H1 (cell line): Measurements from ENCODE around the gene PLXNA3. TPM values are rescaled to one million over a fixed set of nuclear protein-coding genes. Genes with fewer than 3 reads are reported as not detected.

ENCODE experiments used
- CTCF ChIA-PET: fragments of 300-600 bp; sonication (Branson Sonifier 250); formaldehyde crosslinking; loops from one replicate; lab custom pipeline; 2021; ENCODE audit not compliant: partially characterized antibody; lab: Charles Lee
- POLR2A ChIA-PET: fragments of 300-600 bp; sonication (Branson Sonifier 250); formaldehyde crosslinking; loops from one replicate; lab custom pipeline; 2021; ENCODE audit warnings: inconsistent platforms; ENCODE audit not compliant: partially characterized antibody; lab: Charles Lee
- DNase-seq, 2 experiments: peaks; one replicate each; pipeline versions ENCODE4 v3.0.0 to v3.0.0-alpha.2; 2010 to 2022; ENCODE audit warnings: low spot score in 2 of 2, low read depth in 1 of 2, mixed read lengths in 1 of 2
- FAIRE-seq: peaks from 2 replicates; lab custom pipeline; 2011; peaks lifted over from hg19 to GRCh38; lab: Jason Lieb, UNC
- H2AFZ ChIP-seq: 2 replicates; pipeline ENCODE4 v1.8.1; 2012; ENCODE audit warnings: low read length, inconsistent platforms
- H2AK5ac ChIP-seq: 2 replicates; pipeline ENCODE4 v1.6.1; 2013; ENCODE audit warnings: low read depth, low read length
- H2BK120ac ChIP-seq: replicated peaks from 2 replicates; pipeline ENCODE3; 2013; ENCODE audit warnings: low read depth, low read length, inconsistent platforms
- H2BK12ac ChIP-seq: 2 replicates; pipeline ENCODE4 v1.6.1; 2013; ENCODE audit warnings: low read depth, low read length
- H2BK15ac ChIP-seq: 2 replicates; pipeline ENCODE4 v1.6.1; 2013; ENCODE audit warnings: low read length
- H2BK20ac ChIP-seq: 2 replicates; pipeline ENCODE4 v1.6.1; 2013; ENCODE audit warnings: low read length
- H2BK5ac ChIP-seq: 2 replicates; pipeline ENCODE4 v1.6.1; 2013; ENCODE audit warnings: low read depth, low read length
- H3K14ac ChIP-seq: 2 replicates; pipeline ENCODE4 v1.6.1; 2013; ENCODE audit warnings: inconsistent platforms; ENCODE audit not compliant: insufficient read length
- H3K18ac ChIP-seq: 2 replicates; pipeline ENCODE4 v1.6.1; 2013; ENCODE audit warnings: low read length; ENCODE audit errors: extremely low read depth
- H3K23ac ChIP-seq: 2 replicates; pipeline ENCODE4 v1.6.1; 2013; ENCODE audit warnings: inconsistent platforms; ENCODE audit not compliant: insufficient read length
- H3K23me2 ChIP-seq: 2 replicates; pipeline ENCODE4 v1.6.1; 2013; ENCODE audit warnings: low read depth, low read length
- H3K27ac ChIP-seq: 2 replicates; pipeline ENCODE4 v1.6.1; 2011; ENCODE audit warnings: low read depth, low read length, inconsistent platforms
- H3K27me3 ChIP-seq, 4 experiments: replicated peaks in 1 of 4; 1 replicate in 1 of 4; 2 replicates in 3 of 4; pipeline versions ENCODE4 v1.6.1 to v1.8.1; 2011 to 2013; ENCODE audit warnings: low read length in 3 of 4, mild to moderate bottlenecking in 3 of 4, inconsistent platforms in 2 of 4, mixed read lengths in 2 of 4, moderate library complexity in 1 of 4; ENCODE audit not compliant: control insufficient read depth in 3 of 4, insufficient read depth in 3 of 4; ENCODE audit errors: extremely low read depth in 1 of 4
- H3K36me3 ChIP-seq, 4 experiments: 2 replicates each; pipeline versions ENCODE4 v1.6.1 to v1.8.1; 2011 to 2013; ENCODE audit warnings: mild to moderate bottlenecking in 4 of 4, low read length in 3 of 4, moderate library complexity in 2 of 4, control low read depth in 1 of 4, inconsistent platforms in 1 of 4; ENCODE audit not compliant: insufficient read depth in 4 of 4, control insufficient read depth in 2 of 4
- H3K4ac ChIP-seq: replicated peaks from 2 replicates; pipeline ENCODE3; 2013; ENCODE audit warnings: low read length, low read depth, mixed read lengths, inconsistent platforms; ENCODE audit not compliant: insufficient read length
- H3K4me1 ChIP-seq, 4 experiments: replicated peaks in 1 of 4; 1 replicate in 1 of 4; 2 replicates in 3 of 4; pipeline versions ENCODE4 v1.6.1 to v1.8.1; 2011 to 2013; ENCODE audit warnings: low read length in 3 of 4, inconsistent platforms in 2 of 4, mixed read lengths in 1 of 4; ENCODE audit not compliant: insufficient read depth in 4 of 4, control insufficient read depth in 3 of 4
- H3K4me2 ChIP-seq, 2 experiments: 2 replicates each; pipeline versions ENCODE4 v1.6.1 to v1.8.1; 2011 to 2013; ENCODE audit warnings: low read depth in 2 of 2, low read length in 2 of 2, control low read depth in 1 of 2, inconsistent platforms in 1 of 2, mild to moderate bottlenecking in 1 of 2; ENCODE audit not compliant: insufficient read depth in 1 of 2
- H3K4me3 ChIP-seq, 4 experiments: fragments of 200-600, 300-600 bp in 1 of 4; sonication (generic), shearing (Covaris generic), sonication (Bioruptor Twin) in 1 of 4; 2 replicates each; pipeline versions ENCODE4 v1.5.1 to v1.8.1; 2011 to 2016; ENCODE audit warnings: low read length in 4 of 4, low read depth in 3 of 4, control low read depth in 2 of 4, inconsistent platforms in 2 of 4, mild to moderate bottlenecking in 2 of 4, mixed read lengths in 1 of 4, moderate library complexity in 1 of 4; ENCODE audit not compliant: insufficient read depth in 2 of 4; ENCODE audit errors: extremely low read depth in 1 of 4
- H3K56ac ChIP-seq: replicated peaks from 2 replicates; pipeline ENCODE3; 2013; ENCODE audit warnings: low read depth, mild to moderate bottlenecking, mixed read lengths, low read length, inconsistent platforms; ENCODE audit not compliant: insufficient read length
- H3K79me1 ChIP-seq: 2 replicates; pipeline ENCODE4 v1.6.1; 2013; ENCODE audit warnings: low read depth, low read length, control low read depth
- H3K79me2 ChIP-seq, 2 experiments: 2 replicates each; pipeline versions ENCODE4 v1.6.1 to v1.8.1; 2012 to 2013; ENCODE audit warnings: low read length in 2 of 2, mild to moderate bottlenecking in 2 of 2, inconsistent platforms in 1 of 2; ENCODE audit not compliant: insufficient read depth in 2 of 2, control insufficient read depth in 1 of 2
- H3K9ac ChIP-seq, 4 experiments: replicated peaks in 1 of 4; 1 replicate in 1 of 4; 2 replicates in 3 of 4; pipeline versions ENCODE4 v1.6.1 to v1.8.1; 2011 to 2013; ENCODE audit warnings: low read depth in 3 of 4, low read length in 3 of 4, control low read depth in 2 of 4, mild to moderate bottlenecking in 2 of 4, moderate library complexity in 2 of 4, inconsistent platforms in 1 of 4; ENCODE audit errors: extremely low read depth in 1 of 4
- H3K9me3 ChIP-seq, 2 experiments: 2 replicates each; pipeline versions ENCODE4 v1.6.1 to v1.8.1; 2012 to 2013; ENCODE audit warnings: mild to moderate bottlenecking in 2 of 2, moderate library complexity in 2 of 2, control low read depth in 1 of 2, inconsistent platforms in 1 of 2, low read depth in 1 of 2, low read length in 1 of 2, mixed read lengths in 1 of 2; ENCODE audit not compliant: insufficient read depth in 2 of 2
- H4K20me1 ChIP-seq, 2 experiments: replicated peaks in 1 of 2; 2 replicates each; pipeline versions ENCODE3 to v1.8.1; 2011 to 2013; ENCODE audit warnings: inconsistent platforms in 2 of 2, low read length in 2 of 2, mild to moderate bottlenecking in 1 of 2; ENCODE audit not compliant: insufficient read depth in 2 of 2, control insufficient read depth in 1 of 2
- H4K5ac ChIP-seq: 2 replicates; pipeline ENCODE4 v1.6.1; 2013; ENCODE audit warnings: low read length, low read depth, mixed read lengths, inconsistent platforms; ENCODE audit not compliant: insufficient read length
- H4K8ac ChIP-seq: 2 replicates; pipeline ENCODE4 v1.8.0; 2013; ENCODE audit warnings: mild to moderate bottlenecking, moderate library complexity, low read length, inconsistent platforms; ENCODE audit not compliant: insufficient read depth; ENCODE audit errors: extremely low read depth
- H4K91ac ChIP-seq: replicated peaks from 2 replicates; pipeline ENCODE3; 2013; ENCODE audit warnings: low read length, mixed read lengths, inconsistent platforms; ENCODE audit not compliant: insufficient read length
- ASH2L ChIP-seq: fragments of 200-600, 300-600 bp; sonication (generic); IDR thresholded peaks from one replicate; pipeline ENCODE4 v1.7.1; 2017; ENCODE audit warnings: low read length
- BACH1 ChIP-seq: IDR thresholded peaks from 2 replicates; pipeline ENCODE4 v1.6.1; 2012; ENCODE audit warnings: low read length, improper control_type of control experiment
- GABPA ChIP-seq: IDR thresholded peaks from 2 replicates; pipeline ENCODE4 v1.6.1; 2011; ENCODE audit warnings: mild to moderate bottlenecking, low read length, moderate library complexity, borderline replicate concordance; ENCODE audit not compliant: insufficient read depth
- JUND ChIP-seq: IDR thresholded peaks from 2 replicates; pipeline ENCODE4 v1.6.1; 2011; ENCODE audit warnings: mild to moderate bottlenecking, improper control_type of control experiment, low read length
- POU5F1 ChIP-seq: IDR thresholded peaks from 2 replicates; pipeline ENCODE4 v1.6.1; 2011; ENCODE audit warnings: low read depth, mild to moderate bottlenecking, low read length, moderate library complexity
- RAD21 ChIP-seq, 2 experiments: IDR thresholded peaks in 1 of 2; conservative IDR thresholded peaks in 1 of 2; 2 replicates each; pipeline ENCODE4 v1.6.1; 2011; ENCODE audit warnings: low read depth in 2 of 2, low read length in 2 of 2, improper control_type of control experiment in 1 of 2, inconsistent platforms in 1 of 2, mild to moderate bottlenecking in 1 of 2, moderate library complexity in 1 of 2
- SUZ12 ChIP-seq: fragments of 200-600 bp; sonication (generic); IDR thresholded peaks from 2 replicates; pipeline ENCODE4 v1.6.1; 2012; ENCODE audit warnings: mild to moderate bottlenecking, inconsistent platforms, low read length, moderate library complexity, mixed read lengths
- TEAD4 ChIP-seq: IDR thresholded peaks from 2 replicates; pipeline ENCODE4 v1.6.1; 2012; ENCODE audit warnings: low read depth, low read length, inconsistent platforms, mixed read lengths
- WGBS, 2 experiments: shearing (Covaris generic) in 1 of 2; methylation state at CpG; one replicate each; pipeline versions ENCODE4 v1.1.6 to v1.1.7; 2013 to 2015; ENCODE audit warnings: low lambda C conversion rate in 2 of 2, mixed read lengths in 2 of 2, inconsistent platforms in 1 of 2, low coverage in 1 of 2, missing lambda C conversion rate in 1 of 2; ENCODE audit not compliant: insufficient replicate concordance in 2 of 2, insufficient coverage in 1 of 2, insufficient read length in 1 of 2; ENCODE audit errors: extremely low coverage in 1 of 2, missing lambda C conversion rate in 1 of 2; 5-methylcytosine and 5-hydroxymethylcytosine counted together
- polyA plus RNA-seq, 7 experiments: library from polyadenylated mRNA; depleted of rRNA in 3 of 7; stranded (reverse) in 5 of 7; unstranded in 2 of 7; fragments of >200 nt in 5 of 7; fragments of 200-250 nt in 2 of 7; gene quantifications; 1 replicate in 5 of 7; 2 replicates in 1 of 7; 4 replicates in 1 of 7; pipeline versions ENCODE4 v1.2.1 to v1.2.3, GENCODE V29; 2011 to 2013; ENCODE audit warnings: missing spikeins in 2 of 7, mixed read lengths in 2 of 7
- total RNA-seq: library from RNA; stranded (reverse); fragmentation: NEBNext Ultra II Directional; extraction: Animal tissue kit (Norgen Biotek cat#: 25700); gene quantifications from 2 replicates; pipeline ENCODE4 v1.2.1, GENCODE V29; 2021
- TF ChIP-seq, protein P1 (sequence below), 3 experiments: IDR thresholded peaks; 1 replicate in 2 of 3; 2 replicates in 1 of 3; pipeline versions ENCODE4 v1.5.1 to v1.6.1; 2011; ENCODE audit warnings: low read length in 3 of 3, mild to moderate bottlenecking in 3 of 3, inconsistent platforms in 2 of 3, low read depth in 1 of 3, moderate library complexity in 1 of 3; ENCODE audit not compliant: insufficient read depth in 1 of 3; ENCODE audit errors: control extremely low read depth in 1 of 3

PLXNA3 gene
- total and polyA plus RNA-seq, 2 of the 8 experiments (the other 6 are each of a cell fraction or from before 2014, with no cell fraction given): 10.7 to 18.2 TPM

DNA sequence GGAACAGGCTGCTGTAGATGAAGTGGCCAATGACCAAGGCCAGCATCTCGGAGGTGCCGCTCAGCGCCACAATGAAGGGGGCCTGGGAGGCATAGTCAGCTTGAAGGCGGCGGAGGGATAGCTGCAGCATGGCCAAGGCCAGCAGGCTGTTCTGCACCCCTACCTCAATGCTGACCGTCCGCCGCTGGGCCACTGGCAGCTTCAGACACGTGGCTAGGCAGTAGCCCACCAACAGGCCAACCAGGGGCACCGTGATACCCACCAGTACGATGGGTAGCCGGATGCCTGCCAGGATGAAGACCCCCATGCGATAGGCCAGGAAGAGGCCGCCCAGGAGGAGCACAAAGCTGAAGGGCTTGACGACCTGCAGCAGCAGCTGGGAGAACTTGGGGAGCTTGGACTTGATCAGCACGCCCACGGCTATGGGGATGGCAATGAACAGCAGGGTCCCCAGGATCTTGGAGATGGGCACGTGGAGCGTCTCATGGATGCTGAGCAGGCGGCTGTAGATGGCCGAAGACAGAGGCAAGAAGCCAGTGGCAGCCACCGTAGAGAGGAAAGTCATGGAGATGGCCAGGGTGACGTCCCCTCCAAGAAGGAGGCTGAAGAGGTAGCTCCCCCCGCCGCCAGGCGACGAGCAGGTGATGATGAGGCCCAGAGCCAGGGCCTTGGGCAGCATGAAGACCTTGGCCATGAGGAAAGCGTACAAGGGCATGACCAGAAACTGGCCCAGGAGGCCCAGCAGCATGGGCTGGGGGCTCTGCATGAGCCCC is 29.6 kb downstream of the PLXNA3 start:
- no peak for DNase-seq
- CTCF ChIA-PET: interaction anchor here (0.9 kb wide), 1 partner anchor 40 kb away, joined by 3 read pairs; no protein-coding TSS in a partner anchor
- peak overlapping the region in 1 of 2 experiments; percentile 68; a peak in 1 of 4 replicates for H3K4me2 ChIP-seq
- TF ChIP-seq, protein P1, sequence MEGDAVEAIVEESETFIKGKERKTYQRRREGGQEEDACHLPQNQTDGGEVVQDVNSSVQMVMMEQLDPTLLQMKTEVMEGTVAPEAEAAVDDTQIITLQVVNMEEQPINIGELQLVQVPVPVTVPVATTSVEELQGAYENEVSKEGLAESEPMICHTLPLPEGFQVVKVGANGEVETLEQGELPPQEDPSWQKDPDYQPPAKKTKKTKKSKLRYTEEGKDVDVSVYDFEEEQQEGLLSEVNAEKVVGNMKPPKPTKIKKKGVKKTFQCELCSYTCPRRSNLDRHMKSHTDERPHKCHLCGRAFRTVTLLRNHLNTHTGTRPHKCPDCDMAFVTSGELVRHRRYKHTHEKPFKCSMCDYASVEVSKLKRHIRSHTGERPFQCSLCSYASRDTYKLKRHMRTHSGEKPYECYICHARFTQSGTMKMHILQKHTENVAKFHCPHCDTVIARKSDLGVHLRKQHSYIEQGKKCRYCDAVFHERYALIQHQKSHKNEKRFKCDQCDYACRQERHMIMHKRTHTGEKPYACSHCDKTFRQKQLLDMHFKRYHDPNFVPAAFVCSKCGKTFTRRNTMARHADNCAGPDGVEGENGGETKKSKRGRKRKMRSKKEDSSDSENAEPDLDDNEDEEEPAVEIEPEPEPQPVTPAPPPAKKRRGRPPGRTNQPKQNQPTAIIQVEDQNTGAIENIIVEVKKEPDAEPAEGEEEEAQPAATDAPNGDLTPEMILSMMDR (IDR thresholded peaks at IDR 0.05; ENCODE audit: control extremely low read depth in 1 of 3, insufficient read depth in 1 of 3, low read depth in 1 of 3, low read length in 3 of 3): no peak
- TF ChIP-seq POU5F1: no peak
- no peak for TF ChIP-seq BACH1
- no peak for TF ChIP-seq TEAD4
- TF ChIP-seq GABPA: no peak
- TF ChIP-seq ASH2L: no peak
- no peak for TF ChIP-seq SUZ12
- TF ChIP-seq JUND: no peak
- TF ChIP-seq RAD21 (IDR thresholded peaks at IDR 0.05 in 1 of 2, conservative IDR thresholded peaks at IDR 0.05 in 1 of 2; ENCODE audit: low read depth in 2 of 2, low read length in 2 of 2): no peak

More for the DNA sequence above, 29.6 kb downstream of the PLXNA3 start:
- H3K18ac ChIP-seq: no peak overlapping the region
- H3K56ac ChIP-seq: no peak overlapping the region
- peaks cover 0 to 13% (median 0%) of the 10 kb centered on the region in 4 experiments; a peak in 2 of 8 replicates for H3K36me3 ChIP-seq
- H2AK5ac ChIP-seq: no peak overlapping the region
- no peak overlapping the region for H3K23ac ChIP-seq
- no peak overlapping the region for H3K4me3 ChIP-seq
- no peak overlapping the region for H4K91ac ChIP-seq
- H3K23me2 ChIP-seq: no peaks in the 10 kb centered on the region; the same call in 1 of the 2 replicates
- no peaks in the 10 kb centered on the region; a peak in 1 of 7 replicates for H3K27me3 ChIP-seq
- peaks cover 1 to 2% of the 10 kb centered on the region in 2 experiments for H4K20me1 ChIP-seq
- H3K27ac ChIP-seq: no peak overlapping the region
- no peak overlapping the region for H4K5ac ChIP-seq
- WGBS, 2 experiments: 90% methylated on average over 21 of the region's 28 CpGs; no CpG with 5 or more reads in 1 of the 2 experiments
- H2BK20ac ChIP-seq: no peak overlapping the region
- no peak overlapping the region for H2AFZ ChIP-seq
- no peak overlapping the region for H3K4ac ChIP-seq
- POLR2A ChIA-PET: interaction anchor here (1.1 to 2.3 kb wide), 7 partner anchors 11 to 117 kb away, joined by 3 to 8 read pairs (median 5); partner anchors contain the start of genes FAM3A and RPL10
- H2BK12ac ChIP-seq: no peak overlapping the region
- H2BK5ac ChIP-seq: no peak overlapping the region
- H3K9ac ChIP-seq: no peak overlapping the region
- no peaks in the 10 kb centered on the region for H3K79me1 ChIP-seq
- H4K8ac ChIP-seq: no peak overlapping the region; the same call in 1 of the 2 replicates
- no peaks in the 10 kb centered on the region for H3K79me2 ChIP-seq
- H3K4me1 ChIP-seq: peaks cover 0 to 12% (median 3%) of the 10 kb centered on the region in 4 experiments; a peak in 4 of 7 replicates
- H2BK120ac ChIP-seq: no peak overlapping the region
- H2BK15ac ChIP-seq: no peak overlapping the region
- FAIRE-seq: no peak
- H3K9me3 ChIP-seq: no peaks in the 10 kb centered on the region
- H3K14ac ChIP-seq: no peak overlapping the region
